Measurements from ENCODE around the gene GNAQ. TPM values are rescaled to one million over a fixed set of nuclear protein-coding genes. Genes with fewer than 3 reads are reported as not detected.

The GNAQ gene
- total RNA-seq, 1 experiment from 2014 or later = 48.6 TPM

GRCh38 chr9:77712533-77713130 lies 319.0 kb downstream of the GNAQ start:
- Histone ChIP-seq H3K79me2 (ENCODE audit: insufficient read depth, low read length) (no peaks in the 10 kb centered on the region), H3K9ac (ENCODE audit: extremely low read depth, insufficient read length, low read length) (no peak overlapping the region), H2BK20ac (ENCODE audit: low read depth, low read length, poor library complexity, severe bottlenecking) (no peak overlapping the region), H3K9me3 (ENCODE audit: control insufficient read depth, low read depth, low read length) (peaks cover 5% of the 10 kb centered on the region), H4K8ac (replicated peaks; ENCODE audit: insufficient read length, low read depth, low read length) (no peak overlapping the region), H2BK12ac (ENCODE audit: insufficient read length, low read depth, low read length) (no peak overlapping the region), H4K20me1 (ENCODE audit: control insufficient read depth, insufficient read depth, insufficient read length) (no peaks in the 10 kb centered on the region), H2AK5ac (ENCODE audit: insufficient read length, low read length) (no peak overlapping the region), H2BK120ac (ENCODE audit: low read depth, low read length, poor library complexity, severe bottlenecking) (no peak overlapping the region), H3K23ac (ENCODE audit: insufficient read length, low read depth, low read length) (no peak overlapping the region), H2BK15ac (ENCODE audit: low read depth, low read length) (no peak overlapping the region), H3K23me2 (ENCODE audit: insufficient read length, low read depth, low read length, poor library complexity, severe bottlenecking) (no peaks in the 10 kb centered on the region), H3K14ac (ENCODE audit: insufficient read depth, low read length) (no peak overlapping the region), H3K4me1 (ENCODE audit: insufficient read depth, low read length) (peaks cover 3% of the 10 kb centered on the region; the same call in 1 of the 2 replicates), H3K27me3 (ENCODE audit: insufficient read depth, low read length) (no peaks in the 10 kb centered on the region), H4K91ac (ENCODE audit: insufficient read length, low read depth, low read length) (no peak overlapping the region), H3K27ac (ENCODE audit: insufficient read length, low read depth, low read length) (no peak overlapping the region), H2BK5ac (ENCODE audit: insufficient read length, low read length) (no peak overlapping the region), H4K5ac (ENCODE audit: insufficient read length, low read depth, low read length) (no peak overlapping the region), H2AFZ (ENCODE audit: low read length) (no peak overlapping the region), H3K4ac (ENCODE audit: low read depth, low read length) (no peak overlapping the region), H3K4me2 (ENCODE audit: insufficient read depth, insufficient read length, low read length) (no peak overlapping the region), H3K18ac (ENCODE audit: insufficient read length, low read depth, low read length) (no peak overlapping the region), H3T11ph (ENCODE audit: low read length) (no peak overlapping the region), H3K56ac (ENCODE audit: insufficient read length, low read depth, low read length) (no peak overlapping the region), H3K79me1 (ENCODE audit: insufficient read depth, low read depth, low read length, poor library complexity, severe bottlenecking) (no peaks in the 10 kb centered on the region)
- no peak overlapping the region for H3K4me3 Mint-ChIP-seq
- no peak for TF ChIP-seq CTCF (conservative IDR thresholded peaks at IDR 0.05)
- peaks cover 46 to 48% of the 10 kb centered on the region in 2 experiments for H3K4me1 Mint-ChIP-seq
- H3K36me3 Mint-ChIP-seq (ENCODE audit: insufficient read depth in 1 of 3, low read depth in 3 of 3) = peaks cover 10 to 31% (median 21%) of the 10 kb centered on the region in 3 experiments
- H3K9me3 Mint-ChIP-seq = peaks cover 24 to 30% of the 10 kb centered on the region in 2 experiments
- H3K27me3 Mint-ChIP-seq (ENCODE audit: low read depth) = no peaks in the 10 kb centered on the region
- no CpG with 5 or more reads among the region's 9 CpGs for WGBS (ENCODE audit: extremely low coverage, insufficient read length, low lambda C conversion rate)
- DNase-seq = no peak
- H3K27ac Mint-ChIP-seq = no peak overlapping the region; a peak in 1 of 7 replicates
